ENCODE results near the gene NKX1-1. TPM values are rescaled to one million over a fixed set of nuclear protein-coding genes. Genes with fewer than 3 reads are reported as not detected.

Gene NKX1-1
- total and polyA plus RNA-seq, 2 of the 8 experiments (the other 6 are each of a cell fraction or from before 2014, with no cell fraction given) = not detected

GRCh38 chr4:1360423-1361283 is 45.6 kb downstream of the NKX1-1 start (continued):
- no peak for TF ChIP-seq USF2 (IDR thresholded peaks at IDR 0.05; ENCODE audit: low read length)
- TF ChIP-seq EZH2 (IDR thresholded peaks at IDR 0.05; ENCODE audit: low read depth, low read length, severe bottlenecking) = no peak
- no peak for TF ChIP-seq SIN3A (conservative IDR thresholded peaks at IDR 0.05 in 1 of 2, IDR thresholded peaks at IDR 0.05 in 1 of 2; ENCODE audit: low read depth in 1 of 2, low read length in 2 of 2)
- no peak for TF ChIP-seq TEAD4 (IDR thresholded peaks at IDR 0.05; ENCODE audit: low read depth, low read length)
- TF ChIP-seq CTCF (IDR thresholded peaks at IDR 0.05; ENCODE audit: control extremely low read depth in 1 of 3, insufficient read depth in 1 of 3, low read depth in 1 of 3, low read length in 3 of 3) = no peak
- no peak for TF ChIP-seq POLR2A (IDR thresholded peaks at IDR 0.05; ENCODE audit: control extremely low read depth in 1 of 2, low read depth in 2 of 2, low read length in 2 of 2)
- no peak for TF ChIP-seq SRF (IDR thresholded peaks at IDR 0.05; ENCODE audit: low read depth, low read length)
- TF ChIP-seq ATF3 (IDR thresholded peaks at IDR 0.05; ENCODE audit: insufficient read depth, low read depth, low read length) = no peak

Measured in H1 (cell line).